ENCODE measurements around the gene PROSER3. TPM values are rescaled to one million over a fixed set of nuclear protein-coding genes. Genes with fewer than 3 reads are reported as not detected.

The PROSER3 gene
- total and polyA plus RNA-seq, 2 of the 13 experiments (the other 11 are each of a cell fraction or from before 2014, with no cell fraction given): 5.1 to 5.7 TPM

DNA sequence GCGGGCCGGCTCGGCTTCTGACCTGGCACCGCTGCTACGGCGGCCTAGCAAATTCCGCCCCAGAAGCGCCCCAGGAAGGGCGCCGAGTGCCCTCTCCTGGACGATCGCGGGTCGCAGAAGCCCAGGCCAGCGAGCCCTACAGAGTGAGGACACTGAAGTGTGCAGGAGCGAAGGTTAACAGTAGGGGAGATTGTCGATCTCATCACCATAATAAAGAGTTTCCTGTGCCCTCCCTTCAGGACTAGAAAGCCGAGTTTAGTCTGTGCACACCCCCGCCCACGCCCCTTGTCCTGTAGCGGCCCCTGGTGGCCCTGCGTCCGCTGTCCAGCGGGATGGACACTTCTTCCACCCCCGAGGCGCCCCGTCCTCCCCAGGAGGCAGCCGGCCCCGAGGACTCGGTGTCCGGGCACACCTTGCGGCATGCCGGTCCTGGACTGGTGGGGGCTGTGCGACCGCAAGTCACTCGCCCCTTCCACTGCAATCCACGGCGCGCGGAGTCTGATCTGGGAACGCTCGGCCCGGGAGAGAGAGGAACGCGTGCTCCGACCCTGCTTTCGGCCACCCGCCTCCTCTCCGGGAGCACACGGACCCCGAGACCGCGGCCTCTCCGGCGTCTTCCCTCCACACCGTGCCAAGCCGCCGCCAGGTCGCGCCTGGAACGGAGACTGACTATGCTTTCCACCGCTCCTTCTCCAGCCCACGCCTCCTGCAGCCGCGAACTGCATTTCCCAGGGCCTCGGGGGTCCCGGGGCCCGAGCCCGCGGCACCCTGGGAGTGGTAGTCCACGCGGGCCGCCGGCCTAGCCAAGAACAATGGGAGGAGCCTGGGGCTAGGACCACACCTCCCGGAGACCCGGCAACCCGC lies 40.9 kb upstream of the PROSER3 start (continued):
- TF ChIP-seq NFAT5 (CRISPR knock-in tag; IDR thresholded peaks at IDR 0.05): no peak; the same call in 1 of the 2 replicates
- TF ChIP-seq ZNF800 (CRISPR knock-in tag; IDR thresholded peaks at IDR 0.05): peak; percentile 12; the same call in 1 of the 2 replicates
- TF ChIP-seq, protein P1, sequence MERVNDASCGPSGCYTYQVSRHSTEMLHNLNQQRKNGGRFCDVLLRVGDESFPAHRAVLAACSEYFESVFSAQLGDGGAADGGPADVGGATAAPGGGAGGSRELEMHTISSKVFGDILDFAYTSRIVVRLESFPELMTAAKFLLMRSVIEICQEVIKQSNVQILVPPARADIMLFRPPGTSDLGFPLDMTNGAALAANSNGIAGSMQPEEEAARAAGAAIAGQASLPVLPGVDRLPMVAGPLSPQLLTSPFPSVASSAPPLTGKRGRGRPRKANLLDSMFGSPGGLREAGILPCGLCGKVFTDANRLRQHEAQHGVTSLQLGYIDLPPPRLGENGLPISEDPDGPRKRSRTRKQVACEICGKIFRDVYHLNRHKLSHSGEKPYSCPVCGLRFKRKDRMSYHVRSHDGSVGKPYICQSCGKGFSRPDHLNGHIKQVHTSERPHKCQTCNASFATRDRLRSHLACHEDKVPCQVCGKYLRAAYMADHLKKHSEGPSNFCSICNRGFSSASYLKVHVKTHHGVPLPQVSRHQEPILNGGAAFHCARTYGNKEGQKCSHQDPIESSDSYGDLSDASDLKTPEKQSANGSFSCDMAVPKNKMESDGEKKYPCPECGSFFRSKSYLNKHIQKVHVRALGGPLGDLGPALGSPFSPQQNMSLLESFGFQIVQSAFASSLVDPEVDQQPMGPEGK (CRISPR knock-in tag; IDR thresholded peaks at IDR 0.05): peak; percentile 60
- TF ChIP-seq ZBTB46 (CRISPR knock-in tag; IDR thresholded peaks at IDR 0.05; ENCODE audit: borderline replicate concordance): no peak
- TF ChIP-seq RXRB (CRISPR knock-in tag; IDR thresholded peaks at IDR 0.05; ENCODE audit: borderline replicate concordance): peak; percentile 31; the same call in 1 of the 2 replicates
- TF ChIP-seq ZC3H13 (CRISPR knock-in tag; IDR thresholded peaks at IDR 0.05): 0 out of 2 replicates have a peak, but pooled peaks have one; percentile 7
- no peak; the same call in 1 of the 2 replicates for TF ChIP-seq ZNF446 (CRISPR knock-in tag; IDR thresholded peaks at IDR 0.05)
- peak; percentile 44; the same call in 1 of the 2 replicates for TF ChIP-seq YEATS2 (CRISPR knock-in tag; IDR thresholded peaks at IDR 0.05; ENCODE audit: borderline replicate concordance)
- TF ChIP-seq TRAFD1 (CRISPR knock-in tag; IDR thresholded peaks at IDR 0.05; ENCODE audit: borderline replicate concordance): no peak
- no peak for TF ChIP-seq NFE2L2 (IDR thresholded peaks at IDR 0.05; ENCODE audit: low read length)
- TF ChIP-seq ZNF292 (CRISPR knock-in tag; IDR thresholded peaks at IDR 0.05; ENCODE audit: borderline replicate concordance, low read depth): no peak
- TF ChIP-seq ZNF879 (CRISPR knock-in tag; IDR thresholded peaks at IDR 0.05): no peak
- 0 out of 2 replicates have a peak, but pooled peaks have one; percentile 45 for TF ChIP-seq ZNF225 (CRISPR knock-in tag; IDR thresholded peaks at IDR 0.05)
- TF ChIP-seq ELF1 (CRISPR knock-in tag; IDR thresholded peaks at IDR 0.05): peak; percentile 94; the same call in 1 of the 2 replicates

Data from HepG2 (cell line).